HepG2 (cell line): ENCODE measurements around the gene INHA. TPM values are rescaled to one million over a fixed set of nuclear protein-coding genes. Genes with fewer than 3 reads are reported as not detected.

Source experiments
- CREBL2 ChIP-seq: sonication (generic); formaldehyde crosslinking; IDR thresholded peaks from 2 replicates; pipeline ENCODE4 v1.8.1; 2023; ENCODE audit warnings: missing genetic modification reagents, mild to moderate bottlenecking, borderline replicate concordance
- HNRNPL ChIP-seq: fragments of 200-400 bp; formaldehyde crosslinking; IDR thresholded peaks from 2 replicates; pipeline ENCODE4 v1.6.1; 2017; ENCODE audit warnings: mild to moderate bottlenecking, low read depth, low read length
- MXD4 ChIP-seq: IDR thresholded peaks from 2 replicates; pipeline ENCODE4 v1.6.1; 2016; ENCODE audit warnings: mild to moderate bottlenecking, missing biosample characterization, missing genetic modification reagents
- REPIN1 ChIP-seq: sonication (generic); formaldehyde crosslinking; IDR thresholded peaks from 2 replicates; pipeline ENCODE4 v1.8.0; 2022; ENCODE audit warnings: missing genetic modification reagents, low read depth, mild to moderate bottlenecking, borderline replicate concordance
- THYN1 ChIP-seq: sonication (generic); formaldehyde crosslinking; IDR thresholded peaks from 2 replicates; pipeline ENCODE4 v1.8.1; 2023; ENCODE audit warnings: low read depth, mild to moderate bottlenecking, moderate library complexity, missing genetic modification reagents, borderline replicate concordance
- XBP1 ChIP-seq: sonication (generic); formaldehyde crosslinking; IDR thresholded peaks from 2 replicates; pipeline ENCODE4 v1.5.0; 2020; ENCODE audit warnings: missing genetic modification reagents
- ZBTB10 ChIP-seq: sonication (generic); formaldehyde crosslinking; IDR thresholded peaks from 2 replicates; pipeline ENCODE4 v1.4.0; 2020; ENCODE audit warnings: missing genetic modification reagents, borderline replicate concordance
- ZFYVE20 ChIP-seq: sonication (generic); formaldehyde crosslinking; IDR thresholded peaks from 2 replicates; pipeline ENCODE4 v1.8.0; 2023; ENCODE audit warnings: low read depth, mild to moderate bottlenecking, moderate library complexity, missing genetic modification reagents, borderline replicate concordance
- ZHX2 ChIP-seq, 2 experiments: sonication (generic) in 1 of 2; formaldehyde crosslinking in 1 of 2; IDR thresholded peaks; 2 replicates each; pipeline versions ENCODE4 v1.6.1 to v1.9.0; 2014 to 2022; ENCODE audit warnings: antibody characterized with exemption in 1 of 2, borderline replicate concordance in 1 of 2, inconsistent platforms in 1 of 2, low read depth in 1 of 2, missing genetic modification reagents in 1 of 2
- ZNF782 ChIP-seq: sonication (generic); formaldehyde crosslinking; IDR thresholded peaks from 2 replicates; pipeline ENCODE4 v1.4.0; 2020; ENCODE audit warnings: missing genetic modification reagents, mild to moderate bottlenecking, borderline replicate concordance
- polyA plus RNA-seq, 8 experiments: library from polyadenylated mRNA; depleted of rRNA in 3 of 8; stranded (reverse) in 7 of 8; unstranded in 1 of 8; fragments of >200 nt; fragmentation: Illumina TruSeq in 4 of 8; extraction: Trizol in 4 of 8; gene quantifications; 2 replicates each; pipeline versions ENCODE4 v1.2.1 to v1.2.3, GENCODE V29; 2011 to 2016; ENCODE audit warnings: low read depth in 4 of 8, missing spikeins in 1 of 8, mixed read lengths in 1 of 8; ENCODE audit not compliant: insufficient read depth in 1 of 8
- total RNA-seq, 5 experiments: library from RNA; depleted of rRNA; stranded (reverse); fragments of >200 nt; fragmentation: Illumina TruSeq; extraction: Trizol; gene quantifications; 2 replicates each; pipeline ENCODE4 v1.2.3, GENCODE V29; 2016; ENCODE audit warnings: low read depth in 1 of 5
- TF ChIP-seq, protein P1 (sequence below): sonication (generic); formaldehyde crosslinking; IDR thresholded peaks from 2 replicates; pipeline ENCODE4 v1.8.0; 2022; ENCODE audit warnings: missing genetic modification reagents, mild to moderate bottlenecking, borderline replicate concordance
- TF ChIP-seq, protein P2 (sequence below): sonication (generic); formaldehyde crosslinking; IDR thresholded peaks from 2 replicates; pipeline ENCODE4 v1.4.0; 2020; ENCODE audit warnings: missing genetic modification reagents

INHA gene
- total and polyA plus RNA-seq, 2 of the 13 experiments (the other 11 are each of a cell fraction or from before 2014, with no cell fraction given), result 4.1 to 15.2 TPM

DNA sequence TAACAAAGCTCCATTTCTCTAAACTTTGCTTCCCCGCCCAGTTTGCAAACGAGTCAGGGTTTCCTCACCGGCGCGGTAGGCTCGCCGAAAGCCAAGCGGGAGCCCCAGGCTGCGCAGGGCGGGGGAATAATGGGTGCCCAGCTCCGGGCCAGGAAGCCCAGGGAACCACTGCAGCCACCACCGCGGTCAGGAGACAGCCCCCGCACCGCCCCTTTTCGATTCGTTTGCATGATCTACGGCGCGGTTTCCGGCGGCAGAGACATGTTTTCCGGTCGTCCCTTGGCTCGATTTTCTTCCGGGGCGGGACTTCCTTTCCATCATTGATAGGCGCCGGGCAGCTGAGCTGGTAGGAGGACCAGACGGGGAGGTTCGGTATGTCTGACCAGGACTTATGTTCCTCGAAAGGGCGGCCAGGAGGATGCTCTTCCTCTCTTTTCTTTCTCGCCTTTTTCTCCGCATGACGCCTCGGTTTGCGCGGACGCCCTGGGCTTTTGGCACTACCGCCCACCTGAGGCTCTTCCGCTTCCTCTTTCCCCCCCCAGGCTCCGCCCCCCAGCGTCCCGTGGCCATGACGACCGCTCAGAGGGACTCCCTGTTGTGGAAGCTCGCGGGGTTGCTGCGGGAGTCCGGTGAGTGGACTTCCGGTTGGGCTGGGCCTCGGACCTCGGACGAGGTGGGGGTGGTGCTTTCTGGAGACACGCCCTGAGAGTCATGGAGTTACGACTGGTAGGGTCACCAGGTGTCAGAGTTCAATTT, 25.6 kb downstream of the INHA start, which contains the start of gene STK11IP (continued):
- TF ChIP-seq THYN1 (CRISPR knock-in tag) (no peak), ZNF782 (0 out of 2 replicates have a peak, but pooled peaks have one; percentile 81), MXD4 (CRISPR knock-in tag) (peak; percentile 60), ZHX2 (IDR thresholded peaks at IDR 0.05; ENCODE audit: low read depth) (peak; percentile 80), ZHX2 (CRISPR knock-in tag; IDR thresholded peaks at IDR 0.05; ENCODE audit: borderline replicate concordance) (no peak), XBP1 (no peak), REPIN1 (CRISPR knock-in tag) (no peak; the same call in none of the 2 replicates), ZBTB10 (no peak), ZFYVE20 (CRISPR knock-in tag) (no peak), CREBL2 (peak; percentile 49; the same call in 1 of the 2 replicates), HNRNPL (peak; percentile 57; the same call in 1 of the 2 replicates)
- TF ChIP-seq, protein P1, sequence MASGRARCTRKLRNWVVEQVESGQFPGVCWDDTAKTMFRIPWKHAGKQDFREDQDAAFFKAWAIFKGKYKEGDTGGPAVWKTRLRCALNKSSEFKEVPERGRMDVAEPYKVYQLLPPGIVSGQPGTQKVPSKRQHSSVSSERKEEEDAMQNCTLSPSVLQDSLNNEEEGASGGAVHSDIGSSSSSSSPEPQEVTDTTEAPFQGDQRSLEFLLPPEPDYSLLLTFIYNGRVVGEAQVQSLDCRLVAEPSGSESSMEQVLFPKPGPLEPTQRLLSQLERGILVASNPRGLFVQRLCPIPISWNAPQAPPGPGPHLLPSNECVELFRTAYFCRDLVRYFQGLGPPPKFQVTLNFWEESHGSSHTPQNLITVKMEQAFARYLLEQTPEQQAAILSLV (CRISPR knock-in tag), result peak; percentile 88; the same call in 1 of the 2 replicates
- TF ChIP-seq, protein P2, sequence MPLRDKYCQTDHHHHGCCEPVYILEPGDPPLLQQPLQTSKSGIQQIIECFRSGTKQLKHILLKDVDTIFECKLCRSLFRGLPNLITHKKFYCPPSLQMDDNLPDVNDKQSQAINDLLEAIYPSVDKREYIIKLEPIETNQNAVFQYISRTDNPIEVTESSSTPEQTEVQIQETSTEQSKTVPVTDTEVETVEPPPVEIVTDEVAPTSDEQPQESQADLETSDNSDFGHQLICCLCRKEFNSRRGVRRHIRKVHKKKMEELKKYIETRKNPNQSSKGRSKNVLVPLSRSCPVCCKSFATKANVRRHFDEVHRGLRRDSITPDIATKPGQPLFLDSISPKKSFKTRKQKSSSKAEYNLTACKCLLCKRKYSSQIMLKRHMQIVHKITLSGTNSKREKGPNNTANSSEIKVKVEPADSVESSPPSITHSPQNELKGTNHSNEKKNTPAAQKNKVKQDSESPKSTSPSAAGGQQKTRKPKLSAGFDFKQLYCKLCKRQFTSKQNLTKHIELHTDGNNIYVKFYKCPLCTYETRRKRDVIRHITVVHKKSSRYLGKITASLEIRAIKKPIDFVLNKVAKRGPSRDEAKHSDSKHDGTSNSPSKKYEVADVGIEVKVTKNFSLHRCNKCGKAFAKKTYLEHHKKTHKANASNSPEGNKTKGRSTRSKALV (CRISPR knock-in tag), result peak; percentile 84
